ENCODE data around the gene SEPTIN3. TPM values are rescaled to one million over a fixed set of nuclear protein-coding genes. Genes with fewer than 3 reads are reported as not detected.

Gene SEPTIN3, protein sequence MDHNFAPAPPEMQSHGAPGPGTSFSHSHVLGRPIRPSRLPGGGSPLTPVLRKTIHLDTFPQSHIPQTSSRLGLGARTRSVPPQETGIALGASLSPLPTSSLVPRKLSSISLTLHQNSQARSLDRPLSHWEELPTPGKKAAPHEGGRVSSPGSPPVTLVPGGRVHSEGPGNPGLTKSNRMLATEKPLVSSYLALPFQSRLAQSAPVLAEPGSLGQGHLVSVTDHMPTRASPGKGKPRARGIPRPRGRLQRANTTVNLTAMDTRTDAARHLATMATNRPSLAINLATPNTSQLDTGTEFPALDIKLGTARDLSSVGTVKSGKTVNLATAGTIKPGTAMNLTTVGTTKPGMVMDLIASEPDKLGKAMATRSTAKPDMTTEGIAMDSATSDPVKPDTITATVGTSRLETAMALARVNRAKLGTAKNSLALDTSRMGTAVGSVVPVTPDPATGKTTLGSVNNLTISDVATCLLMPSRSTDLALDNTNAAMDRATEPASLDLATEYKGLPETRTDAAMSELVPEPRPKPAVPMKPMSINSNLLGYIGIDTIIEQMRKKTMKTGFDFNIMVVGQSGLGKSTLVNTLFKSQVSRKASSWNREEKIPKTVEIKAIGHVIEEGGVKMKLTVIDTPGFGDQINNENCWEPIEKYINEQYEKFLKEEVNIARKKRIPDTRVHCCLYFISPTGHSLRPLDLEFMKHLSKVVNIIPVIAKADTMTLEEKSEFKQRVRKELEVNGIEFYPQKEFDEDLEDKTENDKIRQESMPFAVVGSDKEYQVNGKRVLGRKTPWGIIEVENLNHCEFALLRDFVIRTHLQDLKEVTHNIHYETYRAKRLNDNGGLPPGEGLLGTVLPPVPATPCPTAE
- total RNA-seq (2012; rRNA removed) = under 0.01 TPM in 1 of 2 replicates, not detected in the other

DNA sequence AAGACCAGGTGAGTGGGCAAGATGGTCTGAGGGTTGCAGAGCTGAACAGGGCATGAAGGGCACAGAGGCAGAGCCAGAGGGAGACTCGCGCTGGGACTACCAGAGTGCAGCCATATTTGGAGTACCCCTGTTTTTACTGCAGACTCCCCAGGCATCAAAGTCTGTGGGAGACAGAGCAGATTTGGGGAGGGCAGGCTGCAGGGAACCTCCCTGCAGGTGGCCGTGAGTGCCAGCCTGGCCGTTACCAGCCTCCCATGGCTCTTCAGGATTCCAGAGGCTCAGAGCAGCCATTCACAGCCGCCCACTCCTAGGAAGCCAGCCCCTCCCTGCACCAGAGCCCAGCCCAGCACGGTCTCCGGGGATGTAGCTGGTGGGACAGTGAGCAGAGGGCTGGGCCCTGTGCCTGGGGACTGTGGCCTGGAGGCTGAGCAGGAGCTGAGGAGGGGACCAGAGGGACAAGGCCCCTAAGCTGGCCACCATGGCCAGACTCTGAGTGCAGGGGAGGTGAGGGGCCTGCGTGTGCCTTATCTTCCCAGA is at the start of gene SEPTIN3:
Gene SEPTIN3, plus strand, starts transcription at position 334 of the 537 bp plus-strand sequence. CDS start 2,050 bp downstream, outside the sequence.
- no peak within 1 kb of the TSS for H3K4me3 ChIP-seq (ENCODE audit: low read length)
- no peak within 1 kb of the TSS for H3K9ac ChIP-seq (ENCODE audit: low read depth, low read length)
- H3K9me3 ChIP-seq (replicated peaks; ENCODE audit: low read length) = no peaks in the 10 kb centered on the region
- H3K36me3 ChIP-seq (ENCODE audit: insufficient read depth, low read length) = no peaks in the 10 kb centered on the region
- H3K27me3 ChIP-seq (ENCODE audit: control insufficient read depth, insufficient read depth, low read length) = peaks cover 35% of the 10 kb centered on the region
- no peaks in the 10 kb centered on the region for H3K4me1 ChIP-seq (ENCODE audit: control insufficient read depth, insufficient read depth, low read length)
- no peak within 1 kb of the TSS for H3K4me2 ChIP-seq (ENCODE audit: low read length)

DNA sequence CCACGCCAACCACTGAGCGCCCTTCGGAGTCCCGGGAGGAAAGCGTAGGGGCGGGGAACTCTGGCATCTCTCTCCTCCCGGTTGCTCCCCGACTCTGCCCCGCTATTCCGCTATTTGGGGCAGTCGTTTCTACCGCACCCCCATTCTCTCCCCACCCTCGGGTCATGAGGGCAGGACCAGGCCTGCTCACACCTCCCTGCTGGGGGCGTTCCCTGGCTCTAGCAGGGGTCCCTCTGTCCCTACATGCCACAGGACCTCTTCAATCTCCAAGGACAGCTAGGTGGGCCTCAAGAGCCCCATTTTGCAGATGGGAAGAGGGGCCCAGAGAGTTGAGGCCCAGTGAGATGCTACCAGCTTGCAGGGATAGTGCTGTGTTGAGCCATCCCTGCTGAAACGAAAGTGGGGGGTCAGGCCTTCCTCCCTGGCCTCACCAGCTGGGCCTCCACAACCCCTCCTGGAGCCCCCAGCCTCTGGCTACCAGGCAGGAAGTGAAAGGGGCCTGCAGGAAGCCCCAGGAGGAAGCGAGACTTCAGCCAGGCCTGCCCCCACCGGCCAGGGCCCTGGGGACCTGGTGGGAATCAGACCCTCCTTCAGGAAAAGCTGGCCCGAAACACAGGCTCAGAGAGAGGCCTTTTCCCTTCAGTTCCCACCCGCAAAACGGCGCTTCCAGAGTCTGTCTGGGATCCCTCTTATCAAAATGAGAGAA is 48.8 kb upstream of the SEPTIN3 start:
- peak overlapping the region; percentile 97 for H3K4me2 ChIP-seq (ENCODE audit: low read length)
- H3K36me3 ChIP-seq (ENCODE audit: insufficient read depth, low read length) = no peaks in the 10 kb centered on the region
- H3K9me3 ChIP-seq (replicated peaks; ENCODE audit: low read length) = no peaks in the 10 kb centered on the region
- H3K4me1 ChIP-seq (ENCODE audit: control insufficient read depth, insufficient read depth, low read length) = peaks cover 14% of the 10 kb centered on the region
- no peak overlapping the region for H3K9ac ChIP-seq (ENCODE audit: low read depth, low read length)
- peaks cover 26% of the 10 kb centered on the region for H3K27me3 ChIP-seq (ENCODE audit: control insufficient read depth, insufficient read depth, low read length)
- no peak overlapping the region for H3K4me3 ChIP-seq (ENCODE audit: low read length)

DNA sequence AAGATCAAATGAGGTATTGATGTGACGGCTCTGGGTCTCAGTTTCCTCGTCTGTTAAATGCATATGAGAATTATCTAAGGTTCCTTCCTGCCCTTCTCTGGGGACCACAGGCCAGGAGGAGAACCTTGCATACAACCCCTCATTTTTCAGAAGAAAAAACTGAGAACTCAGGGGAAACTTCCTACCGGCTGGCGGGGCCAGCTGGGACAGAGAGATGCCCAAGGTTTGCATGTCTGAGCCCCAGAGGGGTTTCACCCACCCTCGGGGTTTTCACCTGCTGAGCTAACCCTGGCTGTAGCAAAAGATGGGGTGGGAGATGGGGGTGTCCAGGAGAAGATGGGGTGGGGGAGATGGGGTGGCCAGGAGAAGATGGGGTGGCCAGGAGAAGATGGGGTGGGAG is 46.9 kb upstream of the SEPTIN3 start:
- Histone ChIP-seq H3K4me2 (ENCODE audit: low read length) (no peak overlapping the region), H3K4me1 (ENCODE audit: control insufficient read depth, insufficient read depth, low read length) (peaks cover 18% of the 10 kb centered on the region), H3K9me3 (replicated peaks; ENCODE audit: low read length) (no peaks in the 10 kb centered on the region), H3K36me3 (ENCODE audit: insufficient read depth, low read length) (no peaks in the 10 kb centered on the region), H3K27me3 (ENCODE audit: control insufficient read depth, insufficient read depth, low read length) (peaks cover 19% of the 10 kb centered on the region), H3K4me3 (ENCODE audit: low read length) (no peak overlapping the region), H3K9ac (ENCODE audit: low read depth, low read length) (no peak overlapping the region)

DNA sequence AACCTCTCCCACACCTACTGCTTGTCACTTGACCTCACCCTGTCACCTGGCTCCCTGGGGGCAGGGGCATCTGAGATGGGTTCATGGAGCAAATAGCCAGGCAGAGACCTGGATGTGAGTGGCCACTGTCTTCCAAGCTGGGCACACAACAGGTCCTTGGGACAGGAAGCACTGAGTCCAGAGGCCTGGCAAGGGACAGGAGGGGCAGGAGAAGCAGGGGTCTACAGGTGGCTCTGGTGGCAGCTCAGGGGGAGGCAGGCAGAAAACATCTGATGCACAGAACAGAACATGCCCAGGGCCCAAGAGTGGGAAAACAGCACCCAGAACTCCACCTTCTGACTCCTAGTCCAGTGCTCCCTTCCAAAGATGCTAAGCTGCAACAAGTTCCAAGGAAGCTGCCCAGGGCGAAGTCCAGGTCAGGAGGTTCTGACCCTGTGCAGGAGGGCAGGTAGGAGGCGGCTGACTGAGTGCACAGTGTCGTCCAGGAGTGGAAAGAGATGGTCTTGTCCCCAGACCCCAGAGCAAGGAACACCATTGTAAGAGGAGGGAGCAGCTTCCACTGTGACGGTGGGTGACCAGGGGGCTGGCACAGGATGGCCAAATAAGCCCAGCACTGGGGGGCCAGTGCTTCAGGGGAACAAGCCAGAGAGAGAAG is 46.2 kb upstream of the SEPTIN3 start:
- Histone ChIP-seq H3K4me1 (ENCODE audit: control insufficient read depth, insufficient read depth, low read length) (peaks cover 15% of the 10 kb centered on the region), H3K27me3 (ENCODE audit: control insufficient read depth, insufficient read depth, low read length) (peaks cover 14% of the 10 kb centered on the region), H3K4me3 (ENCODE audit: low read length) (no peak overlapping the region), H3K9me3 (replicated peaks; ENCODE audit: low read length) (no peaks in the 10 kb centered on the region), H3K4me2 (ENCODE audit: low read length) (no peak overlapping the region), H3K36me3 (ENCODE audit: insufficient read depth, low read length) (no peaks in the 10 kb centered on the region), H3K9ac (ENCODE audit: low read depth, low read length) (no peak overlapping the region)

DNA sequence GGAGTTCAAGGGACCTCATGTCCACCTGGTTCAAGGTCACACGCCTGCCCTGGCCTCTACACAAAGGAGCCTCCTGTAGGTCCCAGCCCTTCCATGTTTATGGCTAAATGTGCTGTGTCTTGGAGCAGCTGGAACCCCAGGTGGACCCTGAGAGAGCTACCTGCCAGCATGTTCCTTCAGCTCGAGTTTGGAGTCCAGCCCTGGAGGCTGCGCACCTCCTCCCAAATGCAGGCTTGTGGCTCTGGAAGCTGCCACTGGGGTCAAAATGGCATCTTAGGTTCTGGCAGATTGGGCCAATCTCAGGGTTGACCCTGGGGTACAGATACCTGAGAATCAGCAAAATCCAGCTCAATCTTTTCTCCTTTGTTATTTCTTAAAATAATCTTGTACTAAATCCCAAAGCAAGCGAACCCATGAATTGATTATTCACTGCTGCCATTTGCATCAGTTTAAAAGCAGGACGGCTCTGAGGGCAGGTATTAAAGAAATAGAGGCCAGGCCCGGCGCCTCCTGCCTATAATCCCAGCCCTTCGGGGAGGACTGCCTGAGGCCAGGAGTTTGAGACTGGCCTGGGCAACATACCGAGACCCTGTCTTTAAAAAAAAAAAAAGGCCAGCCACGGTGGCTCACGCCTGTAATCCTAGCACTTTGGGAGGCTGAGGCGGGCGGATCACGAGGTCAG is 45.5 kb upstream of the SEPTIN3 start:
- no peak overlapping the region for H3K4me3 ChIP-seq (ENCODE audit: low read length)
- no peak overlapping the region for H3K9ac ChIP-seq (ENCODE audit: low read depth, low read length)
- H3K9me3 ChIP-seq (replicated peaks; ENCODE audit: low read length) = no peaks in the 10 kb centered on the region
- H3K4me2 ChIP-seq (ENCODE audit: low read length) = no peak overlapping the region
- peaks cover 12% of the 10 kb centered on the region for H3K4me1 ChIP-seq (ENCODE audit: control insufficient read depth, insufficient read depth, low read length)
- H3K36me3 ChIP-seq (ENCODE audit: insufficient read depth, low read length) = no peaks in the 10 kb centered on the region
- H3K27me3 ChIP-seq (ENCODE audit: control insufficient read depth, insufficient read depth, low read length) = peaks cover 14% of the 10 kb centered on the region

DNA sequence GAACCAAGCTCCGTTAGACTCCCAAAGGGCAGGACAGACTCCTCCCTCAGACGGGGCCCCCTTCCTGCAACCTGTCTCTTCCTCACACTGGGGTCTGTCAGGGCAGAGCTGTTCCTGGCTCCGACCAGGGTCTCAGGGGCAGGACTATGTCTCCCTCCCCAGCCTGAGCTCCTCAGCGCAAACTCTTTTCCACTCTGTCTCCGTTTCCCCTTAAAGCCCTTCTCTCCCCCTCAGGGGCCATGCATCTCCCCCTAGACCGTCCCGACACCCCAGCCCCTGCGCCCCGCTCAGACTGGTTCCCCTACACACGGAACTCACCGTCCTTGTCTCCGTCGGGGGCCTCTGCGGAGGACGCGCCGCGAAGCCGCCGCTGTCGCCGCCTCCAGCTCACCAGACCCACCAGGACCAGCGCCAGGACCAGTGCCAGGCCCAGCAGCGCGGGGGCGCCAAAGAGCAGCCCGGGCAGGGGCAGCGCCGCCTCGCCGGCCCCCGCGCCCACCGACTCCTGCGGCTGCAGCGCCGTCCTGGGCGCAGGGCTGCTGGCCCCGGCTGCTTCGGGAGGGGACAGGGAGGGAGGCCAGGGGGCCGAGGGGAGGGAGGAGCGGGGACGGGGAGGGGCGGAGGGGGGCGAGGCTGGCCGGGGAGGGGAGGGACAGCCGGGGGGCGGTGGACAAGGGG is 43.3 kb upstream of the SEPTIN3 start:
- H3K36me3 ChIP-seq (ENCODE audit: insufficient read depth, low read length) = no peaks in the 10 kb centered on the region
- H3K4me3 ChIP-seq (ENCODE audit: low read length) = peak overlapping the region; percentile 39
- H3K9me3 ChIP-seq (replicated peaks; ENCODE audit: low read length) = no peaks in the 10 kb centered on the region
- H3K27me3 ChIP-seq (ENCODE audit: control insufficient read depth, insufficient read depth, low read length) = peaks cover 14% of the 10 kb centered on the region
- H3K4me2 ChIP-seq (ENCODE audit: low read length) = peak overlapping the region; percentile 80
- H3K4me1 ChIP-seq (ENCODE audit: control insufficient read depth, insufficient read depth, low read length) = peaks cover 4% of the 10 kb centered on the region
- no peak overlapping the region for H3K9ac ChIP-seq (ENCODE audit: low read depth, low read length)

DNA sequence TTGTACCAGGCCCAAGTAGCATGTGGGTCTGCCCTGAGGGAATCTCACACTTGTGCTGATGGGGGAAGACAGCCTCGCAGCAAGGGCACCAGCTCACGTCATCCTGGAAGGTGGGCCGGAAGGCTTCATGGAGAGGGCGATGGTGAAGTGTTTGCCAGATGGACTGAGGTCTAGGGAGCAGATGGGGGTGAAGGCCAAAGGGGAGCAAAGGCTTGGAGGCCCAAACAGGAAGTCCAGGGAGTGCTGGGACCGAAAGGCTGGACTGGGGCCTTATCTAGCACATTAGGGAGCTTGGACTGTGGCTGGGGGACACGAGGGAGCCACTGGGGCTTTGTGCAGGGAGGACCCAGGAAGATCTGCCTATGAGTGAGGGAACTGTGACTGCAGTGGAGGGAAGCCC is 41.4 kb upstream of the SEPTIN3 start:
- Histone ChIP-seq H3K4me1 (ENCODE audit: control insufficient read depth, insufficient read depth, low read length) (peaks cover 4% of the 10 kb centered on the region), H3K9me3 (replicated peaks; ENCODE audit: low read length) (no peaks in the 10 kb centered on the region), H3K36me3 (ENCODE audit: insufficient read depth, low read length) (no peaks in the 10 kb centered on the region), H3K4me2 (ENCODE audit: low read length) (no peak overlapping the region), H3K27me3 (ENCODE audit: control insufficient read depth, insufficient read depth, low read length) (peaks cover 14% of the 10 kb centered on the region), H3K9ac (ENCODE audit: low read depth, low read length) (no peak overlapping the region), H3K4me3 (ENCODE audit: low read length) (no peak overlapping the region)

DNA sequence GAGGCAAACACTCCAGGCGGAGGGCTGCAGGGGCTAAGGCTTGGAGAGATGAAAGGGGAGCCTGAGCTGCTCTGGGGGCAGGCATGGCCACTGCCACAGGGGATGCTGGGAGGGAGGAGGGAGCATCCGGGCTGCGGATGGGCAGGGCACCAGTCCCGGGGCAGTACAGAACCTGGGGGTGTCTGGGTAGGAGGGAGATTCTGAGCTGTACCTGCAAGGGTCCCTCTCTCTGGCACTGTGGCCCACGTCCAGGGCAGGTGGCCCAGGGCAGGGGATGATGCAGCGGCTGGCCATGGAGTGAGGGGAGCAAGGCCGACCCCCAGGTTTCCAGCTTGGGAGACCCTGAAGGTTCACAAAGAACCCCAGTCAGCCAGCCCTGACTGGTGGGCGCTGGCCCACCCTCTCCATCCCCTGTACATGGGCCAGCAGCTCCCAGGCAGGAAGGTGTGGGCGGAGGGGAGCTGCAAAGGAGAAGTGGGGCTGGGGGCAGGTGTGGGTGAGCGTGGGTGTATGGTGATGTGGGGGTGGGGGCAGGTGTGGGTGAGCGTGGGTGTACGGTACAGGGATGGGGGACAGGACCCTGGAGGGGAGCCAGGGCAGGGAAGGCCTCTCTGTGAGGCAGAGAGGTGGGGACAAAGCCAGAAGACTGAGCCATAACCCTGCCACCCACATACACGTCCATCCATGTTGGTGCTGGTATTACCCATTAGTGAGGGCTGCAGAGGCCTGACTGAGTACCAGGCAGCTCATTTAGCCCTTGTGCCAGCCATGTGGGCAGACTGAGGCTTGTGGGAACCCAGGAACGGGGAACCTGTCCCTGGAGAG is 40.4 kb upstream of the SEPTIN3 start:
- Histone ChIP-seq H3K9me3 (replicated peaks; ENCODE audit: low read length) (no peaks in the 10 kb centered on the region), H3K4me1 (ENCODE audit: control insufficient read depth, insufficient read depth, low read length) (peaks cover 4% of the 10 kb centered on the region), H3K9ac (ENCODE audit: low read depth, low read length) (no peak overlapping the region), H3K4me2 (ENCODE audit: low read length) (no peak overlapping the region), H3K4me3 (ENCODE audit: low read length) (no peak overlapping the region), H3K27me3 (ENCODE audit: control insufficient read depth, insufficient read depth, low read length) (peaks cover 14% of the 10 kb centered on the region), H3K36me3 (ENCODE audit: insufficient read depth, low read length) (no peaks in the 10 kb centered on the region)

DNA sequence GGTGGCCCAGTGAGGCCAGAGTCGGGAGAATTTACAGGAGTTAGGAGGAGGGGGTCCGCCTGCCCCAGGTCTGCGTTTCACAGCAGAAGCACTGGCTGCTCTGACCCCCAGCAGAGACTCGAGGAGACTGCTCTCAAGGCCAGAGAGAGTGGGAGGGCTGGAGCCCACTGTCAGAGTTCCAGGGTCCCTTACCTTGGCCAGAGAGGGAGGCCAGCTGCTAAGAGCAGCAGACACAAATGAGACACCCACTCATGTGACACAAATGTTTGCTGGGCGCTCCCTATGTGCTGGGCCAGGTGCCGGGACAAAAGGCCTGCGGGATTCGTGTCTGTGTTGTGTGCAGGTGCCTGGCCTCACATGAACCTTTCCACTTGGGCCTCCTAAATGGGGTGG is 39.8 kb upstream of the SEPTIN3 start:
- Histone ChIP-seq H3K36me3 (ENCODE audit: insufficient read depth, low read length) (no peaks in the 10 kb centered on the region), H3K4me3 (ENCODE audit: low read length) (no peak overlapping the region), H3K4me2 (ENCODE audit: low read length) (no peak overlapping the region), H3K27me3 (ENCODE audit: control insufficient read depth, insufficient read depth, low read length) (peaks cover 14% of the 10 kb centered on the region), H3K9me3 (replicated peaks; ENCODE audit: low read length) (no peaks in the 10 kb centered on the region), H3K9ac (ENCODE audit: low read depth, low read length) (no peak overlapping the region), H3K4me1 (ENCODE audit: control insufficient read depth, insufficient read depth, low read length) (peaks cover 4% of the 10 kb centered on the region)

Data from skeletal muscle satellite cell (primary cell).